NCI-H1105 (cell line): Measurements from ENCODE around the gene NOD1.

Source experiments
- DNase-seq: peaks from one replicate; lab custom pipeline; 2025; lab: John Stamatoyannopoulos, UW

NOD1 gene

GRCh38 chr7:30469303-30469702, 9.3 kb downstream of the NOD1 start:
- no peak for DNase-seq

- no peak for DNase-seq
Observed at GRCh38 chr7:30468791-30469190, 9.8 kb downstream of the NOD1 start.

DNA sequence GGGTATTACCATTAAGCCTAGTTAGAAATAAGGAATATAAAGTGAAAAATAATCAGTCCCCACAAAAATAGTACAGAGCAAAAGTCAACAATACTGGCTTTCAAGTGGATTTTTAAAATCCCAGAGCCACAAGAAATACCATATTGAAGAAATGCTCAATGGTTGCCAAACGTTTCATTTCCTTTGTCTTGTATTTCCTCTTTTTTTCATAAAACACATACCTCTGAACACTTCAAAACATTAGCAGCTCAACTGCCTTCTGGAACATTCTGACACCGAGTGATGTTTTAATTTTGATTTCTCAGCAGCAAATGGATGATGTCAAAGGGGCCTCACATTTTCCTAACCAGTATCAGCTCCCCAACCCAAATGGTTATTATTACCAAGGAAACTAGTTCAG, 10.5 kb downstream of the NOD1 start:
- DNase-seq: no peak

- no peak for DNase-seq
Observed at GRCh38 chr7:30467271-30467670, 11.3 kb downstream of the NOD1 start.

GRCh38 chr7:30466266-30466665, 12.3 kb downstream of the NOD1 start:
- DNase-seq: no peak

- no peak for DNase-seq
Observed at GRCh38 chr7:30465811-30466180, 12.8 kb downstream of the NOD1 start.

GRCh38 chr7:30465046-30465810, 13.4 kb downstream of the NOD1 start:
- DNase-seq: peak; percentile 25

GRCh38 chr7:30464231-30464671, 14.3 kb downstream of the NOD1 start:
- no peak for DNase-seq

GRCh38 chr7:30463405-30464145, 15.0 kb downstream of the NOD1 start:
- DNase-seq: no peak

GRCh38 chr7:30462179-30462578, 16.4 kb downstream of the NOD1 start:
- no peak for DNase-seq

DNA sequence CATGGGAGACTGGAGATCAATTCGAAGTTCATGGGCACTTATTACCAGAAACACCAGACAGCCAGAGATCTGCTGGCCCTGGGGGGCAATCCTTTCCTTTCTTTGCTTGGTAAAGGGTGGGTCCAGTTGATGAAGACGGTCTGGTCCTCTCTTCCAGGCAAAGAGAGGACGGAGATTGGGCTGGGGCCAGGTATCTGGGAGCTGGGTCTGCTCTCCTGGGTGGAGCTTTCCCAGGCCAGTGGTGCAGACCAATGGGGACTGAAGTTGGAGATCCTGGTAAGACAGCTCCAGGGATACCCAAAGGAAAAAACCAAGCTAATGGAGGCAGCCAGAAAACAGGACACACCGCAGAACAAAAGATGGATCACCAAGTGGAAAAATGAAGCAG, 18.3 kb downstream of the NOD1 start:
- DNase-seq: no peak

GRCh38 chr7:30459591-30460245, 18.9 kb downstream of the NOD1 start:
- no peak for DNase-seq

GRCh38 chr7:30458311-30458710, 20.3 kb downstream of the NOD1 start:
- DNase-seq: no peak

GRCh38 chr7:30453921-30454320, 24.7 kb downstream of the NOD1 start:
- DNase-seq: no peak

GRCh38 chr7:30453016-30453415, 25.6 kb downstream of the NOD1 start:
- no peak for DNase-seq

DNA sequence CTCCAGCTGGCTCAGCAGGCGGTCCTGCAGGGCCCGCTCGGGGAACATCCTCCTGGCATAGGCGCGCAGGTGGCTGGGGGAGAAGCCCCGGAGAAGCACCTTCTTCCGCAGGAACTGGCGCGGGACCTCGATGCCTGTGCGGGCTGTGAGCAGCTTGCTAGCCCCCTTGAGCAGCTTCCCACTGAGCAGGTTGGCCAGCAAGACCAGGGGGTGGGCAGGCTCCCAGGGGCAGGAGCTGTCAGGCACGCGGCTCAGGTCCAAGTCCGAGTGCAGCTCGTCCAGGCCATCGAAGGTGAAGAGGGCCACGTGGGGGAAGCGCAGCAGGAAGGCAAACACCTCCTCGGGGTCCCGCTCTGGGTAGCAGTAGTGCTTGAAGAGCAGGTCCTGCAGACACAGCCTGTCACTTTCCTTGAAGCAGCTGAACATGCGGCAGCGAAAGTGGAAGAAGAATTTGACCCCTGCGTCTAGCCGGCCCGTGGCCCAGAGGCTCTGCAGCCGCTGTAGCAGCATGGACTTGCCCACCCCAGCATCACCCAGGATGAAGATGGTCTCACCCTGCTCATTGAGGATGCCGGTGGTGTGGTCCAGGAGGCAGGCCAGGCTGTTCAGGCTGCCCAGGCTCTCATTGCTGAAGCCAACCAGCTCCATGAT, 26.2 kb downstream of the NOD1 start:
- DNase-seq: no peak

- DNase-seq: no peak
Observed at GRCh38 chr7:30451539-30452279, 26.9 kb downstream of the NOD1 start.

DNA sequence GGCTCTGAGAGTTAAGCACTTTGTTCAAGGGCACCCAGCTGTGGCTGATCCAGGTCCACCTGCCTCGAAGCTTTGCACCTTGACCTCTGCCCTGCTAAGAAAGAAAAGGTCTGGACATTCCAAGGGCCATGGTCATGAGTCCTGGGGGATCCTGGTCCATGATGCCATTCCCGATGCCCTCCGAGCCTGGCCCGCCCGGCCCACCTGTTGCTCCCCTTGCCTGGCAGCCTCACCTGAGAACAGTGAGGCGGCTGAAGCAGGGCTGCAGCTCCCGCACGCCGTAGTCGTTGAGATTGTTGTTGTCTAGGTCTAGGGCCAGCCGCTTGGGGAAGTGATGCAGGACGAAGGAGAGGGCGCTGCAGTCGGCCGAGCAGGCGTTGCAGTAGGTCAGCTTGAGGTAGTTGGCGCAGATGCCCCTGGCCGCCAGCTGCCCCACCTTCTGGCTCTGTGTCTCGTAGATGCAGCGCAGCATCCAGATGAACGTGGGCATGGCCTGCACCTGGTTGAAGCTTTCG, 27.5 kb downstream of the NOD1 start:
- no peak for DNase-seq

DNA sequence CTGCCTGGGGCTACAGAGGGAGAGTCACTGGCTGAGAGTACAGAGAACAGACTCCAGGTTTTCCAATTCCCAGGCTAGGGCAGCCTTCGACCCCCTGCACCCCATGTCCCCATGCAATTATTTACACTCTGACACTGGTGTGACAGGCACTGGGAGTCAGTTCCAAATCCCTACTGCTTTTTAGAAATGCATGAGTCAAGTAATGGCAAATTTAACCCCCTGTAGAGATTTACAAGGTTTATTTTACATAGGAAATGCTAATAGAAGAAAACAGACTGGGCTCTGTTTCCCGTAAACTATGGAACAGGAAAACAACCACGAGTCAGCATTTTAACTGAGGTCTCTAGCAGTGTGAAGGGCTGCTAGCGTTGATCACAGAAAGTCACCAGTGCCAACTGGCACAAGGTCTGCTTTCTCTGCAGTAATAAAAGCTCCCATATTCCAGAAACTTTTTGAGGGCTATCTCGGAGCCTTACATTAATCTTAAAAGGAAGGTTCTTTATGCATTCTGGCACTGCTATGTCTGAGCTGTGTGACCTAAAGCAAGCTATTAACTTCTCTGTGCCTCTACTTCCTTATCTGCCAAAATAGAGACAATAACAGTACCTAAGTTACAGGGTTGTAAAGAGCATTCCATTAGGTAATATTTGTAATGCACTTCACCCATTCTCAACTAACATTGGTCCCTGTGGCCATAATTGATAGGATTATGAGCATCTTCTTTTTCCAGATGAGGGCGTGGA, 28.2 kb downstream of the NOD1 start:
- DNase-seq: no peak

GRCh38 chr7:30448461-30449189, 30.0 kb downstream of the NOD1 start:
- no peak for DNase-seq
